Stimulated activated CD4-positive, alpha-beta T cell treated with anti-CD3 and anti-CD28 coated beads, Interleukin-2, amount 100 ng/mL, for 24 hours (primary cell): ENCODE results near the gene ADAMTS16.

Source experiments
- DNase-seq, 2 donors: peaks; one replicate each; pipeline ENCODE4 v3.0.0-alpha.2; 2020

The ADAMTS16 gene

GRCh38 chr5:5290674-5291334 is 150.7 kb downstream of the ADAMTS16 start:
- no peak for DNase-seq

- DNase-seq, result no peak
Observed at GRCh38 chr5:5291357-5291756, 151.2 kb downstream of the ADAMTS16 start.

GRCh38 chr5:5293029-5293428 is 152.9 kb downstream of the ADAMTS16 start:
- no peak for DNase-seq

- DNase-seq, result no peak
Observed at GRCh38 chr5:5294429-5294828, 154.3 kb downstream of the ADAMTS16 start.

GRCh38 chr5:5295351-5295750 is 155.2 kb downstream of the ADAMTS16 start:
- DNase-seq, result no peak

GRCh38 chr5:5296051-5296450 is 155.9 kb downstream of the ADAMTS16 start:
- no peak for DNase-seq

GRCh38 chr5:5297432-5298067 is 157.4 kb downstream of the ADAMTS16 start:
- DNase-seq, result no peak

- DNase-seq, result no peak
Observed at GRCh38 chr5:5298068-5298633, 158.0 kb downstream of the ADAMTS16 start.

- DNase-seq, result no peak
Observed at GRCh38 chr5:5298841-5299541, 158.9 kb downstream of the ADAMTS16 start.

- DNase-seq, result no peak
Observed at GRCh38 chr5:5301176-5301575, 161.0 kb downstream of the ADAMTS16 start.

GRCh38 chr5:5302201-5302600 is 162.1 kb downstream of the ADAMTS16 start:
- DNase-seq, result no peak

- no peak for DNase-seq
Observed at GRCh38 chr5:5303242-5303641, 163.1 kb downstream of the ADAMTS16 start.

GRCh38 chr5:5304361-5305020 is 164.4 kb downstream of the ADAMTS16 start:
- no peak for DNase-seq

GRCh38 chr5:5306696-5307095 is 166.6 kb downstream of the ADAMTS16 start:
- DNase-seq, result no peak

GRCh38 chr5:5308319-5308718 is 168.2 kb downstream of the ADAMTS16 start:
- no peak for DNase-seq

GRCh38 chr5:5309645-5310044 is 169.5 kb downstream of the ADAMTS16 start:
- DNase-seq, result no peak

- no peak for DNase-seq
Observed at GRCh38 chr5:5313101-5313635, 173.0 kb downstream of the ADAMTS16 start.

GRCh38 chr5:5314166-5314565 is 174.0 kb downstream of the ADAMTS16 start:
- no peak for DNase-seq

- no peak for DNase-seq
Observed at GRCh38 chr5:5314626-5315025, 174.5 kb downstream of the ADAMTS16 start.

- DNase-seq, result no peak
Observed at GRCh38 chr5:5315068-5315980, 175.2 kb downstream of the ADAMTS16 start.

GRCh38 chr5:5316334-5316733 is 176.2 kb downstream of the ADAMTS16 start:
- no peak for DNase-seq

- DNase-seq, result no peak
Observed at GRCh38 chr5:5317976-5318375, 177.8 kb downstream of the ADAMTS16 start.
